ENCODE results near the gene ELFN2. TPM values are rescaled to one million over a fixed set of nuclear protein-coding genes. Genes with fewer than 3 reads are reported as not detected.

The ELFN2 gene
- total RNA-seq, 1 donor from 2014 or later, result under 0.01 TPM

GRCh38 chr22:37356922-37357321 is 70.4 kb downstream of the ELFN2 start:
- Histone ChIP-seq H3K4me1 (ENCODE audit: control insufficient read depth in 3 of 3, insufficient read depth in 3 of 3, low read length in 3 of 3) (no peaks in the 10 kb centered on the region), H3K9me3 (ENCODE audit: control insufficient read depth in 3 of 3, low read length in 3 of 3) (no peaks in the 10 kb centered on the region)

GRCh38 chr22:37355174-37355573 is 72.1 kb downstream of the ELFN2 start:
- Histone ChIP-seq H3K9me3 (ENCODE audit: control insufficient read depth in 3 of 3, low read length in 3 of 3) (no peaks in the 10 kb centered on the region), H3K9ac (ENCODE audit: low read depth in 1 of 3, low read length in 3 of 3) (no peak overlapping the region), H3K27me3 (ENCODE audit: control insufficient read depth in 3 of 3, insufficient read depth in 3 of 3, low read length in 3 of 3) (peaks cover 36 to 59% (median 58%) of the 10 kb centered on the region in 3 donors), H3K4me1 (ENCODE audit: control insufficient read depth in 3 of 3, insufficient read depth in 3 of 3, low read length in 3 of 3) (no peaks in the 10 kb centered on the region), H3K27ac (ENCODE audit: low read depth, low read length) (no peak overlapping the region), H3K4me3 (ENCODE audit: low read length in 3 of 3) (no peak overlapping the region), H3K36me3 (ENCODE audit: control insufficient read depth in 3 of 3, insufficient read depth in 3 of 3, low read length in 3 of 3) (no peaks in the 10 kb centered on the region)

More at GRCh38 chr22:37356922-37357321, 70.4 kb downstream of the ELFN2 start:
- no peak overlapping the region for H3K4me3 ChIP-seq (ENCODE audit: low read length in 3 of 3)
- H3K27ac ChIP-seq (ENCODE audit: low read depth, low read length), result no peak overlapping the region
- H3K27me3 ChIP-seq (ENCODE audit: control insufficient read depth in 3 of 3, insufficient read depth in 3 of 3, low read length in 3 of 3), result peaks cover 41 to 60% (median 58%) of the 10 kb centered on the region in 3 donors
- no peak overlapping the region for H3K9ac ChIP-seq (ENCODE audit: low read depth in 1 of 3, low read length in 3 of 3)
- no peaks in the 10 kb centered on the region for H3K36me3 ChIP-seq (ENCODE audit: control insufficient read depth in 3 of 3, insufficient read depth in 3 of 3, low read length in 3 of 3)

GRCh38 chr22:37354670-37355069 is 72.6 kb downstream of the ELFN2 start:
- no peak overlapping the region for H3K9ac ChIP-seq (ENCODE audit: low read depth in 1 of 3, low read length in 3 of 3)
- H3K27ac ChIP-seq (ENCODE audit: low read depth, low read length), result no peak overlapping the region
- H3K4me1 ChIP-seq (ENCODE audit: control insufficient read depth in 3 of 3, insufficient read depth in 3 of 3, low read length in 3 of 3), result no peaks in the 10 kb centered on the region
- H3K36me3 ChIP-seq (ENCODE audit: control insufficient read depth in 3 of 3, insufficient read depth in 3 of 3, low read length in 3 of 3), result no peaks in the 10 kb centered on the region
- H3K4me3 ChIP-seq (ENCODE audit: low read length in 3 of 3), result no peak overlapping the region
- H3K27me3 ChIP-seq (ENCODE audit: control insufficient read depth in 3 of 3, insufficient read depth in 3 of 3, low read length in 3 of 3), result peaks cover 35 to 59% (median 58%) of the 10 kb centered on the region in 3 donors
- H3K9me3 ChIP-seq (ENCODE audit: control insufficient read depth in 3 of 3, low read length in 3 of 3), result no peaks in the 10 kb centered on the region

GRCh38 chr22:37354261-37354660 is 73.0 kb downstream of the ELFN2 start:
- H3K27me3 ChIP-seq (ENCODE audit: control insufficient read depth in 3 of 3, insufficient read depth in 3 of 3, low read length in 3 of 3), result peaks cover 35 to 59% (median 55%) of the 10 kb centered on the region in 3 donors

GRCh38 chr22:37353839-37354238 is 73.4 kb downstream of the ELFN2 start:
- Histone ChIP-seq H3K27me3 (ENCODE audit: control insufficient read depth in 3 of 3, insufficient read depth in 3 of 3, low read length in 3 of 3) (peaks cover 34 to 56% (median 52%) of the 10 kb centered on the region in 3 donors), H3K4me1 (ENCODE audit: control insufficient read depth in 3 of 3, insufficient read depth in 3 of 3, low read length in 3 of 3) (no peaks in the 10 kb centered on the region), H3K27ac (ENCODE audit: low read depth, low read length) (no peak overlapping the region)

More at GRCh38 chr22:37354261-37354660, 73.0 kb downstream of the ELFN2 start:
- H3K9ac ChIP-seq (ENCODE audit: low read depth in 1 of 3, low read length in 3 of 3), result no peak overlapping the region
- H3K4me1 ChIP-seq (ENCODE audit: control insufficient read depth in 3 of 3, insufficient read depth in 3 of 3, low read length in 3 of 3), result no peaks in the 10 kb centered on the region
- no peaks in the 10 kb centered on the region for H3K9me3 ChIP-seq (ENCODE audit: control insufficient read depth in 3 of 3, low read length in 3 of 3)
- H3K4me3 ChIP-seq (ENCODE audit: low read length in 3 of 3), result no peak overlapping the region
- H3K27ac ChIP-seq (ENCODE audit: low read depth, low read length), result no peak overlapping the region
- no peaks in the 10 kb centered on the region for H3K36me3 ChIP-seq (ENCODE audit: control insufficient read depth in 3 of 3, insufficient read depth in 3 of 3, low read length in 3 of 3)

GRCh38 chr22:37352481-37352880 is 74.8 kb downstream of the ELFN2 start:
- Histone ChIP-seq H3K9me3 (ENCODE audit: control insufficient read depth in 3 of 3, low read length in 3 of 3) (no peaks in the 10 kb centered on the region), H3K27ac (ENCODE audit: low read depth, low read length) (no peak overlapping the region), H3K4me1 (ENCODE audit: control insufficient read depth in 3 of 3, insufficient read depth in 3 of 3, low read length in 3 of 3) (no peaks in the 10 kb centered on the region), H3K9ac (ENCODE audit: low read depth in 1 of 3, low read length in 3 of 3) (no peak overlapping the region), H3K4me3 (ENCODE audit: low read length in 3 of 3) (no peak overlapping the region), H3K27me3 (ENCODE audit: control insufficient read depth in 3 of 3, insufficient read depth in 3 of 3, low read length in 3 of 3) (peaks cover 26 to 46% (median 45%) of the 10 kb centered on the region in 3 donors), H3K36me3 (ENCODE audit: control insufficient read depth in 3 of 3, insufficient read depth in 3 of 3, low read length in 3 of 3) (no peaks in the 10 kb centered on the region)

More at GRCh38 chr22:37353839-37354238, 73.4 kb downstream of the ELFN2 start:
- H3K36me3 ChIP-seq (ENCODE audit: control insufficient read depth in 3 of 3, insufficient read depth in 3 of 3, low read length in 3 of 3), result no peaks in the 10 kb centered on the region
- H3K9ac ChIP-seq (ENCODE audit: low read depth in 1 of 3, low read length in 3 of 3), result no peak overlapping the region
- H3K4me3 ChIP-seq (ENCODE audit: low read length in 3 of 3), result no peak overlapping the region
- no peaks in the 10 kb centered on the region for H3K9me3 ChIP-seq (ENCODE audit: control insufficient read depth in 3 of 3, low read length in 3 of 3)

GRCh38 chr22:37351232-37351631 is 76.0 kb downstream of the ELFN2 start:
- peaks cover 15 to 42% (median 40%) of the 10 kb centered on the region in 3 donors for H3K27me3 ChIP-seq (ENCODE audit: control insufficient read depth in 3 of 3, insufficient read depth in 3 of 3, low read length in 3 of 3)

GRCh38 chr22:37349043-37349814 is 78.0 kb downstream of the ELFN2 start:
- H3K4me3 ChIP-seq (ENCODE audit: low read length in 3 of 3), result no peak overlapping the region
- peaks cover 14 to 34% (median 31%) of the 10 kb centered on the region in 3 donors for H3K27me3 ChIP-seq (ENCODE audit: control insufficient read depth in 3 of 3, insufficient read depth in 3 of 3, low read length in 3 of 3)
- H3K27ac ChIP-seq (ENCODE audit: low read depth, low read length), result no peak overlapping the region
- H3K9ac ChIP-seq (ENCODE audit: low read depth in 1 of 3, low read length in 3 of 3), result no peak overlapping the region
- no peaks in the 10 kb centered on the region for H3K9me3 ChIP-seq (ENCODE audit: control insufficient read depth in 3 of 3, low read length in 3 of 3)
- H3K36me3 ChIP-seq (ENCODE audit: control insufficient read depth in 3 of 3, insufficient read depth in 3 of 3, low read length in 3 of 3), result no peaks in the 10 kb centered on the region
- H3K4me1 ChIP-seq (ENCODE audit: control insufficient read depth in 3 of 3, insufficient read depth in 3 of 3, low read length in 3 of 3), result no peaks in the 10 kb centered on the region

More at GRCh38 chr22:37351232-37351631, 76.0 kb downstream of the ELFN2 start:
- H3K27ac ChIP-seq (ENCODE audit: low read depth, low read length), result no peak overlapping the region
- H3K9me3 ChIP-seq (ENCODE audit: control insufficient read depth in 3 of 3, low read length in 3 of 3), result no peaks in the 10 kb centered on the region
- no peaks in the 10 kb centered on the region for H3K4me1 ChIP-seq (ENCODE audit: control insufficient read depth in 3 of 3, insufficient read depth in 3 of 3, low read length in 3 of 3)
- H3K36me3 ChIP-seq (ENCODE audit: control insufficient read depth in 3 of 3, insufficient read depth in 3 of 3, low read length in 3 of 3), result no peaks in the 10 kb centered on the region
- H3K4me3 ChIP-seq (ENCODE audit: low read length in 3 of 3), result no peak overlapping the region
- H3K9ac ChIP-seq (ENCODE audit: low read depth in 1 of 3, low read length in 3 of 3), result no peak overlapping the region

- Histone ChIP-seq H3K4me1 (ENCODE audit: control insufficient read depth in 3 of 3, insufficient read depth in 3 of 3, low read length in 3 of 3) (no peaks in the 10 kb centered on the region), H3K27ac (ENCODE audit: low read depth, low read length) (no peak overlapping the region), H3K9ac (ENCODE audit: low read depth in 1 of 3, low read length in 3 of 3) (no peak overlapping the region)
Measured at GRCh38 chr22:37346505-37346895, 80.8 kb downstream of the ELFN2 start.

GRCh38 chr22:37345863-37346504 is 81.3 kb downstream of the ELFN2 start:
- Histone ChIP-seq H3K9me3 (ENCODE audit: control insufficient read depth in 3 of 3, low read length in 3 of 3) (no peaks in the 10 kb centered on the region), H3K27me3 (ENCODE audit: control insufficient read depth in 3 of 3, insufficient read depth in 3 of 3, low read length in 3 of 3) (peaks cover 27 to 38% (median 30%) of the 10 kb centered on the region in 3 donors), H3K9ac (ENCODE audit: low read depth in 1 of 3, low read length in 3 of 3) (no peak overlapping the region), H3K36me3 (ENCODE audit: control insufficient read depth in 3 of 3, insufficient read depth in 3 of 3, low read length in 3 of 3) (no peaks in the 10 kb centered on the region), H3K4me3 (ENCODE audit: low read length in 3 of 3) (no peak overlapping the region), H3K27ac (ENCODE audit: low read depth, low read length) (no peak overlapping the region), H3K4me1 (ENCODE audit: control insufficient read depth in 3 of 3, insufficient read depth in 3 of 3, low read length in 3 of 3) (no peaks in the 10 kb centered on the region)

More at GRCh38 chr22:37346505-37346895, 80.8 kb downstream of the ELFN2 start:
- no peak overlapping the region for H3K4me3 ChIP-seq (ENCODE audit: low read length in 3 of 3)
- peaks cover 22 to 36% (median 25%) of the 10 kb centered on the region in 3 donors for H3K27me3 ChIP-seq (ENCODE audit: control insufficient read depth in 3 of 3, insufficient read depth in 3 of 3, low read length in 3 of 3)
- no peaks in the 10 kb centered on the region for H3K36me3 ChIP-seq (ENCODE audit: control insufficient read depth in 3 of 3, insufficient read depth in 3 of 3, low read length in 3 of 3)
- H3K9me3 ChIP-seq (ENCODE audit: control insufficient read depth in 3 of 3, low read length in 3 of 3), result no peaks in the 10 kb centered on the region

Data from skeletal muscle tissue (tissue), 4 donors.